Ecto neural progenitor cell (in vitro differentiated cells): ENCODE measurements around the gene OR2D3.
"Not testable (repeated sequence)": the region's sequence is repeated elsewhere in the genome, so short reads cannot be mapped to it uniquely, and the experiment has no call there.

Source experiments
- DNase-seq: peaks from one replicate; pipeline ENCODE4 v3.0.0-alpha.2; 2018; ENCODE audit warnings: low spot score

OR2D3 gene, protein sequence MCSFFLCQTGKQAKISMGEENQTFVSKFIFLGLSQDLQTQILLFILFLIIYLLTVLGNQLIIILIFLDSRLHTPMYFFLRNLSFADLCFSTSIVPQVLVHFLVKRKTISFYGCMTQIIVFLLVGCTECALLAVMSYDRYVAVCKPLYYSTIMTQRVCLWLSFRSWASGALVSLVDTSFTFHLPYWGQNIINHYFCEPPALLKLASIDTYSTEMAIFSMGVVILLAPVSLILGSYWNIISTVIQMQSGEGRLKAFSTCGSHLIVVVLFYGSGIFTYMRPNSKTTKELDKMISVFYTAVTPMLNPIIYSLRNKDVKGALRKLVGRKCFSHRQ

GRCh38 chr11:6920702-6921101 is at the start of gene OR2D3:
Gene OR2D3 (plus strand): TSS chr11:6921002. CDS start chr11:6921002, 0 bp downstream.
- no peak for DNase-seq

- no peak for DNase-seq
These were observed 49.5 kb upstream of the OR2D3 start for GRCh38 chr11:6871278-6871677.

DNA sequence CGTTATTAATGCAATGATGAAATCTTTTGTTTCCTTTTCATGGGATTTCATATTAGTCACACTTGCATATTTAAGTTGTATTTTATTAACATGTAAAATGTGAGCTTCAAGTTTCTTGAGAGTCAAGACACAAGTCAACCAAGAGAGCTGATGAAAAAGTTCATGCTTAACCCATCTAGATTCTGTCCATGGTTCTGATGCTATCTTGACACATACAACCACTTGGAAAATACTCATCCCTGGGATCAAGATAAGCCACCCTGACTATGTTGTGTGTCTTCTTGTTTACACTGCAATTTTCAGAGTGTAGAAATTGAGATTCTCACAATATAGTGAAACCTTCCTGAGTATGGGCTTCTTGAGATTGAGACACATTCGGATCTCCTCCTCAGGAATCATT is 45.0 kb upstream of the OR2D3 start:
- no peak for DNase-seq

- DNase-seq, result no peak
These were observed 44.5 kb upstream of the OR2D3 start, which contains the start of gene OR10A4 for GRCh38 chr11:6876325-6876724. Gene OR10A4 (plus strand): TSS chr11:6876625. CDS start chr11:6876648, 23 bp downstream.

DNA sequence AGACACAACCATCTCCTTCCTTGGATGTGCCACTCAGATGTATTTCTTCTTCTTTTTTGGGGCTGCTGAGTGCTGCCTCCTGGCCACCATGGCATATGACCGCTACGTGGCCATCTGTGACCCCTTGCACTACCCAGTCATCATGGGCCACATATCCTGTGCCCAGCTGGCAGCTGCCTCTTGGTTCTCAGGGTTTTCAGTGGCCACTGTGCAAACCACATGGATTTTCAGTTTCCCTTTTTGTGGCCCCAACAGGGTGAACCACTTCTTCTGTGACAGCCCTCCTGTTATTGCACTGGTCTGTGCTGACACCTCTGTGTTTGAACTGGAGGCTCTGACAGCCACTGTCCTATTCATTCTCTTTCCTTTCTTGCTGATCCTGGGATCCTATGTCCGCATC is 43.9 kb upstream of the OR2D3 start:
- DNase-seq, result no peak

GRCh38 chr11:6882751-6883150 is 38.1 kb upstream of the OR2D3 start:
- DNase-seq, result no peak

- not testable (repeated sequence) for DNase-seq
These were observed 33.1 kb upstream of the OR2D3 start for GRCh38 chr11:6887711-6888110.

DNA sequence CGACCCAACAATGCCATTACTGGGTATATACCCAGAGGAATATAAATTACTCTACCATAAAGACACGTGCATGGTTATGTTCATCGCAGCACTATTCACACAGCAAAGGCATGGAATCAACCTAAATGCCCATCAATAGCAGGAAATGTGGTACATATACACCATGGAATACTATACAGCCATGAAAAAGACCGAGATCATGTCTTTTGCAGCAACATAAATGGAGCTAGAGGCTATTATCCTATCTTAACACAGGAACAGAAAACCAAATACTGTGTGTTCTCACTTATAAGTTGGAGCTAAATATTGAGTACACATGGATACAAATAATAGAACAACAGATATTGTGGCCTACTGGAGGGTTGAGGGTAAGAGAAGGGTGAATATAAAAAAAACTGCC is 32.0 kb upstream of the OR2D3 start:
- no peak for DNase-seq

DNA sequence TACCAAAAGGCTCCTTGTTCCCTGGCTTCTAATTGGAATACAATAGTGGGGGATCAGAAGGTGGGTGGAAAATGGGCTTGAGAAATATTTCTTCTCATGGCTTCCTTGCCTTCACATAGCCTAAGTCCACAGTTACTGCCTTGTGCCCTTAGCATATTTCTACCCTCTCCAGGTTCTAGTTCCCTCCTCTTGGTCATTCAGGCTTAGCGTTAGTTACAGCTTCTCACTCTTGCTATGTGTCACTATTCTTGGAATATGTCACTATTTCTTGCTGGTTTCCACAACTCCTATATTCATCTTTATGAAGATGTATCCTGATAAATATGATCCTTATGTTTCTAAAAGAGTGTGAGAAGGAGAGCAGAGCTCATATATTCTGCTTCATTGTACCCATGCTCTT is 31.0 kb upstream of the OR2D3 start:
- DNase-seq, result no peak

- DNase-seq, result no peak
These were observed 28.4 kb upstream of the OR2D3 start, which contains the start of gene OR2D2 for GRCh38 chr11:6892400-6892799. Gene OR2D2 (minus strand): TSS chr11:6892500. CDS start chr11:6892500, 0 bp downstream.

DNA sequence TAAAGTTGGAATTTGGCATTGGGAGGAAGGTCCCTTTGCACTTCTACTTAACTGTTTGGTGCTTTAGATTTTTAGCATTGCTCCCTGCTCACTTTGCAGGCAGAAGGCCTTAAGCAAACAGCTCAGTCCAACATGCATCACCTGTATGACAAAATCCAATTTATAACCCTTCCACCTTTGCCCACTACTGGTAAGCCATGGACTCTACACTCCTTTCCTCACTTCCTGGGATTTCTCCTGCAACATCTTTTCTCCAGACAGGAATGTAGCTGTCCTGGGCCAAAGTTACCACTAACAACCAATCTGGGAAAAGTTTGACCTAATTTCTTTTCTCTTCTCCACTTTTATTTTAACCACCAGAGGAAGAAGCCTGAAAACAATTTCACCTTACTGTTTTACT is 26.7 kb upstream of the OR2D3 start:
- no peak for DNase-seq

- DNase-seq, result no peak
These were observed 25.8 kb upstream of the OR2D3 start for GRCh38 chr11:6895010-6895409.

- no peak for DNase-seq
These were observed 21.9 kb upstream of the OR2D3 start for GRCh38 chr11:6898911-6899310.

DNA sequence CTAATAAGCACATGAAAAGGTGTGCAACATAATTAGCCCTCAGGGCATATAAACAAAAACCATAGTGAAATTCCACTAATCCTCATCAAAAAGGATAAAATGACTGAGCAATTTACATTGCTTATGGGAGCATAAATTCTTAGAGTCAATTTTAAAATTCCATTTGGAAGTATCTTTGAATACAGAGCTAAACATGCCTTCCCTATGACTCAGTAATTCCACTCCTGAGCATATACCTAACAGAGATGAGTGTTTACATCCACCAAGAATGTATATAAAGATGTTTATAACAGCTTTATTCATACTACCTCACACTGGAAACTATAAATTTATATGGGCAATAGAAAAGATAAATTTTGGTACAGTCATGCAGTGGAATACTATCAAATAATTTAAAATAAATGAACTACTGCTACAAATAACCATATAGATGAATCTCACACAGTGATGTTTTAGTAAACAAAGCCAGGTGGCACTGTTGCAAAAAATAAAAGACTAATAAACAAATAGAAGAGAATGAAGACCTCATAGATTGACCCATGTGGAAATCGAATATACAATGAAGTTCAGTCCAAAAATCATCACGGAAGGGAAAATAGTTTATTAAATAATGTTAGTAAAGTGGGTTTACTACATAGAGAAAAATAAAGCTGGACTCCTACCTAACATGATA is 20.3 kb upstream of the OR2D3 start:
- no peak for DNase-seq

DNA sequence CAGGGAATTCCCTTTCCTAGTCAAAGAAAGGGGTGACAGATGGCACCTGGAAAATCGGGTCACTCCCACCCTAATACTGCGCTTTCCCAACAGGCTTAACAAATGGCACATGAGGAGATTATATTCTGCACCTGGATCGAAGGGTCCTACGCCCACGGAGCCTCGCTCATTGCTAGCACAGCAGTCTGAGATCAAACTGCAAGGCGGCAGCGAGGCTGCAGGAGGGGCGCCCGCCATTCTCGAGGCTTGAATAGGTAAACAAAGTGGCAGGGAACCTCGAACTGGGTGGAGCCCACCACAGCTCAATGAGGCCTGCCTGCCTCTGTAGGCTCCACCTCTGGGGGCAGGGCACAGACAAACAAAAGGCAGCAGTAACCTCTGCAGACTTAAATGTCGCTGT is 16.0 kb upstream of the OR2D3 start:
- DNase-seq, result not testable (repeated sequence)

- DNase-seq, result no peak
These were observed 9.4 kb upstream of the OR2D3 start for GRCh38 chr11:6911378-6911777.

GRCh38 chr11:6911948-6912347 is 8.9 kb upstream of the OR2D3 start:
- no peak for DNase-seq

- DNase-seq, result no peak
These were observed 1.1 kb upstream of the OR2D3 start for GRCh38 chr11:6919698-6920097.

- DNase-seq, result no peak
These were observed 4.3 kb downstream of the OR2D3 start for GRCh38 chr11:6925007-6925577.

- DNase-seq, result peak; percentile 47
These were observed 4.9 kb downstream of the OR2D3 start for GRCh38 chr11:6925636-6926207.

GRCh38 chr11:6926208-6927029 is 5.6 kb downstream of the OR2D3 start, which contains the start of gene ZNF215:
Gene ZNF215 (plus strand): TSS chr11:6926426. CDS start chr11:6932273, 5,847 bp downstream.
- peak; percentile 91 for DNase-seq
